SJSA1 (cell line): ENCODE data around the gene LGALS9. TPM values are rescaled to one million over a fixed set of nuclear protein-coding genes. Genes with fewer than 3 reads are reported as not detected.
"Not testable (repeated sequence)": the region's sequence is repeated elsewhere in the genome, so short reads cannot be mapped to it uniquely, and the experiment has no call there.

Source experiments
- DNase-seq, 2 experiments: peaks; one replicate each; pipeline ENCODE4 v3.0.0-alpha.2; 2015 to 2020; ENCODE audit warnings: low spot score in 2 of 2, low read depth in 1 of 2
- H3K27ac ChIP-seq: fragments of 250-450 bp; sonication (Bioruptor Pico); 2 replicates; pipeline ENCODE4 v1.5.1; 2020; ENCODE audit warnings: mild to moderate bottlenecking, moderate library complexity
- H3K27me3 ChIP-seq: fragments of 250-450 bp; sonication (Bioruptor Pico); replicated peaks from 2 replicates; pipeline ENCODE4 v1.5.1; 2020; ENCODE audit warnings: mild to moderate bottlenecking, moderate library complexity
- H3K36me3 ChIP-seq: fragments of 250-450 bp; sonication (Bioruptor Pico); 2 replicates; pipeline ENCODE4 v1.5.1; 2020; ENCODE audit warnings: mild to moderate bottlenecking
- H3K4me1 ChIP-seq: fragments of 250-450 bp; sonication (Bioruptor Pico); replicated peaks from 2 replicates; pipeline ENCODE4 v1.6.1; 2021; ENCODE audit warnings: mild to moderate bottlenecking
- H3K4me3 ChIP-seq: fragments of 250-450 bp; sonication (Bioruptor Pico); 2 replicates; pipeline ENCODE4 v1.5.1; 2020; ENCODE audit warnings: mild to moderate bottlenecking
- H3K9me3 ChIP-seq: fragments of 250-450 bp; sonication (Bioruptor Pico); replicated peaks from 2 replicates; pipeline ENCODE4 v1.5.1; 2020; ENCODE audit warnings: mild to moderate bottlenecking
- total RNA-seq: library from RNA; depleted of rRNA; stranded (reverse); fragments of >200 nt; shearing (Covaris generic); gene quantifications from 2 replicates; pipeline ENCODE4 v1.2.3, GENCODE V29; 2014

The LGALS9 gene
- total RNA-seq, 1 experiment from 2014 or later, result 0.50 TPM

DNA sequence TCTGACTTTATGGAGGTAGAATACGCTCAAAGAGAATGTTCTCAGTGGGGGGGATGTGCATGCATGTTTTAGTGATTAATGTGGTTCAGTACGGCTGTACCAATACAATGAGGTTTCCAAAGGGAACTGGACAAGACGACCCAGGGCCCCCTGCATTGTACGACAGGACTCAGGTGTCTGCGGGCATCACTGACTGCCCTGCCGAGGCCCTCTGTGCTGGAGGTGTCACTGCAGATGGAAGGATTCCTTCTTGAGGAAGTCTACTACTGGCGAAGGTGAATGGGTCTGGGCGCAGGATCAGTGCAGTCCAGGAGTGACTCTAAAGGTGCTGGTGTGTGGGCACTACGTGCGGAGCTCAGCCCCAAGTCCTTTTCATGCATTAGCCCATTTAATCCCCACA lies 3.5 kb upstream of the LGALS9 start:
- Histone ChIP-seq H3K9me3 (no peaks in the 10 kb centered on the region), H3K4me1 (no peaks in the 10 kb centered on the region), H3K4me3 (no peak overlapping the region), H3K27me3 (no peaks in the 10 kb centered on the region), H3K27ac (no peak overlapping the region), H3K36me3 (peaks cover 6% of the 10 kb centered on the region; the same call in 1 of the 2 replicates)
- no peak for DNase-seq

DNA sequence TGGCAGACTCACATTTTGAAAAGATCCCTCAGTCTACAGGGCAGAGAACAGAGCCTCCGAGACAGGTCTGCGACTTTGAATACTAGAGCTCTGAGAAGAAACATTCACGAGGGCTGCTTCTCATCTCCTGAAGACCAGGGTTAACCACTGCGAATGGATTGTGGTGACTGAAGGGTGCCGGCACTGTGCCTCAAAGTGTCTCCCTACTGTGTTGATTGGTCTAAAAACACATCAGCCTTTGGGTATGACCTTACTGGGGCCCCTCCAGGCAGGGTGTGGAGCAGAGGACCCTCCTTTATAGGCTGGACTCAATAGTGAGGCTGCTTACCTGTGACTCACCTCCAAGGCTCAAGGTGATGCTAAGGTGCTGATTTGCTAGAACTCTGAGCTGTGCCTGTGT lies 2.6 kb upstream of the LGALS9 start:
- H3K27me3 ChIP-seq, result no peaks in the 10 kb centered on the region
- DNase-seq, result no peak
- H3K9me3 ChIP-seq, result no peaks in the 10 kb centered on the region
- no peaks in the 10 kb centered on the region for H3K4me1 ChIP-seq
- H3K4me3 ChIP-seq, result no peak overlapping the region
- H3K36me3 ChIP-seq, result peaks cover 3% of the 10 kb centered on the region; the same call in 1 of the 2 replicates
- no peak overlapping the region for H3K27ac ChIP-seq

DNA sequence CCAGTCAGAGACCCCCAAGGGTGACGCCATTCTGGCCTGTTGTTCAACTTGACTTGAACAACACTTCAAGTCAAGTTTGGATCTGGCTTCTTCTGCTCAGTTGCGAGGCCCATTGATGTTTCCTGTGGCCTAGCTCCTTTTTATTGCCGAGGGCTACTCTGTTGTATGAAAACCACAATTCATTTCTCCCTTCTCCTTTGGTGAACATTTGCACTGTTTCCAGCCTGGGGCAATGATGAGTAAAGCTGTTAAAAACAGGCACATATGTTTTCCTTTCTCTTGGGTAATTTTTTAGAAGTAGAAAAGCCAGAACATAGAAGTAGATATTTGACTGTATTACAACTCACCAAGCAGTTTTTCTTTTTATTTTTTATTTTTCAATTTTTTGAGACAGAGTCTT lies 1.7 kb upstream of the LGALS9 start:
- H3K4me3 ChIP-seq, DNase-seq, H3K27me3 ChIP-seq, H3K9me3 ChIP-seq, H3K36me3 ChIP-seq, H3K4me1 ChIP-seq, H3K27ac ChIP-seq: not testable (repeated sequence)

DNA sequence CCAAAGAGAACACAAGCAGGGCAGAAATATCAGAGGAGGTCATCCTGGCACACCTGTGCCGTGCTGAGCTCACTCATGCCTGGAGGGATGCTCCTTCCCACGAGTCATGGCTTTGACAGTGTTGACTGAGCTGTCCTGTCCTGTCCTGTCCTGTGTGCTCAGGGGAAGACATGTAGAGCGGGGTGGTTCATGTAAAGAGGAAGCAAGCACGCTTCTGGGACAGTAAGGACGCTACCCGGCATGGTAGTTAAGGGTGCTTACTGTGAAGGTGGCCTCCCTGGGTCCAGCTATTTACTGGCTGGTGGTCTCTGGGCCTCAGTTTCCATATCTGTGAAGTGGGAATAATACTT lies 398 bp downstream of the LGALS9 start:
- no peaks in the 10 kb centered on the region for H3K9me3 ChIP-seq
- no peak overlapping the region for H3K4me3 ChIP-seq
- H3K4me1 ChIP-seq, result no peaks in the 10 kb centered on the region
- no peak for DNase-seq
- no peak overlapping the region for H3K27ac ChIP-seq
- no peaks in the 10 kb centered on the region for H3K27me3 ChIP-seq
- H3K36me3 ChIP-seq, result no peaks in the 10 kb centered on the region

DNA sequence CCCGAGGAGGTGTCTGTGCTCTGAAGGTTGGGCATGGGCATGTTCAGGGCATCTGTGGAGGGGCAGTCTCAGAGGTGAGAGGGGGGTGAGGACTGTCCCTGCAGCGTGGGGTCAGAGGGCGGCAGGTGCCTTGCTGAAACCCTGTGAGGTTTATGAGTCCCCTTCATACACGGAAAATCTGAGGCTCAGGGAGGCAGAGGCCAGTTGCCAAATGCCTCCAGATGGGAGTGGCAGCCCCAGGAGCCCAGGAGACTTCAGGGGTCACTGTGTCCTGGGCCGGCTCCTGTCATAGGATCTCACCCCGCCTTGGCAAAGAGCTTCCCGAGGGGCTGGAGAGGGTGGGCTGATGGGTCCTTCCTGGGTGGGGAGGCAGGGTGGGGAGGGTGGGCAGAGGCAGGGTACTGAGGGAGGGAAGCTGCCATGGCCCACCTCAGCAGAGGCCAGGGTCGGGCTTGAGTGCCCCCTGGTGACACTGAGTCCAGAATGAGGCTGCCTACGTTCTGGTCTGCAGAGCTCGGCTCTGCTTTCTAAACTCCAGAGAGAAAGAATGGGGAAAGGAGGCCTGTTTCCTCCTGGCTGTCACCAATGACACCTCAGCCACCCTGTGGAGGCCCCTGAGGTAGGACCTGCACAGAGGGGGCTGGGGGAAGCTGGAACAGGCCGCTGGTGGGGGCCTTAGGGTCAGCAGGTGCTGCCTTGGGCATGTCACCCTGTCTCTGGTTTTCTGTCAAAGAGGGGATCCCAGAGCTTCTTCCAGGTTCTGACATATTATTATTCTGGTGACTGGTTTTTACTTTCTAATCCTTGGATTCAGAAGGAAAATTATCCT lies 1.1 kb downstream of the LGALS9 start:
- Histone ChIP-seq H3K4me1 (no peaks in the 10 kb centered on the region), H3K27me3 (no peaks in the 10 kb centered on the region), H3K4me3 (no peak overlapping the region), H3K27ac (no peak overlapping the region), H3K9me3 (no peaks in the 10 kb centered on the region), H3K36me3 (no peaks in the 10 kb centered on the region)
- DNase-seq, result no peak

GRCh38 chr17:27632766-27633165 lies 1.8 kb downstream of the LGALS9 start:
- H3K27me3 ChIP-seq, H3K9me3 ChIP-seq, H3K4me1 ChIP-seq, H3K27ac ChIP-seq, H3K4me3 ChIP-seq, H3K36me3 ChIP-seq, DNase-seq: not testable (repeated sequence)

- DNase-seq, result no peak
- no peaks in the 10 kb centered on the region for H3K4me1 ChIP-seq
- H3K4me3 ChIP-seq, result no peak overlapping the region
- H3K27me3 ChIP-seq, result no peaks in the 10 kb centered on the region
- no peaks in the 10 kb centered on the region for H3K9me3 ChIP-seq
- H3K36me3 ChIP-seq, result no peaks in the 10 kb centered on the region
- H3K27ac ChIP-seq, result no peak overlapping the region
These were observed 2.5 kb downstream of the LGALS9 start for GRCh38 chr17:27633312-27634025.

- DNase-seq, result no peak
These were observed 3.0 kb downstream of the LGALS9 start for GRCh38 chr17:27634026-27634335.

DNA sequence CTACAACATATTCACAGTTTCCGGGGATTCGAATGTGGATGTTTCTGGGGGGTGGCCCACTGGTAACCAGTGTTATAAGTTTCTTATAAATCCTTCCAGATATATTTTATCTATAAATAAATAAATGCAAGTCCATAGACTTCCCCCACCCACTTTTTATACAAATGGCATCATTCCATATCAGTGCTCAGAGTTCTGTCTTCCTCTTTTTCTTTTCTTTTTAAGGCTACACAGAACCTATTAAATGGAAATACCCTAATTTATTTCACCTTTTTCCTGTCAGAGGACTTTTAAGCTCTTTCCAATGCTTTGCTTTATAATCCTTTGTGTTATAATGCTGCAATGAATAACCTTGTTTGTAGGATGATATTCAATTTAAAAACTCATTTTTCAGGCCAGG lies 3.8 kb downstream of the LGALS9 start:
- Histone ChIP-seq H3K9me3 (no peaks in the 10 kb centered on the region), H3K4me3 (no peak overlapping the region), H3K4me1 (no peaks in the 10 kb centered on the region), H3K36me3 (no peaks in the 10 kb centered on the region), H3K27ac (no peak overlapping the region), H3K27me3 (no peaks in the 10 kb centered on the region)
- no peak for DNase-seq

More at GRCh38 chr17:27634026-27634335, 3.0 kb downstream of the LGALS9 start:
- Histone ChIP-seq H3K36me3 (no peaks in the 10 kb centered on the region), H3K4me3 (no peak overlapping the region), H3K27ac (no peak overlapping the region), H3K4me1 (no peaks in the 10 kb centered on the region), H3K27me3 (no peaks in the 10 kb centered on the region), H3K9me3 (no peaks in the 10 kb centered on the region)

- H3K4me3 ChIP-seq, result no peak overlapping the region
- H3K9me3 ChIP-seq, result no peaks in the 10 kb centered on the region
- H3K4me1 ChIP-seq, result no peaks in the 10 kb centered on the region
- H3K36me3 ChIP-seq, result no peaks in the 10 kb centered on the region
- H3K27ac ChIP-seq, result no peak overlapping the region
- DNase-seq, result no peak
- no peaks in the 10 kb centered on the region for H3K27me3 ChIP-seq
These were observed 4.4 kb downstream of the LGALS9 start for GRCh38 chr17:27635275-27635823.

DNA sequence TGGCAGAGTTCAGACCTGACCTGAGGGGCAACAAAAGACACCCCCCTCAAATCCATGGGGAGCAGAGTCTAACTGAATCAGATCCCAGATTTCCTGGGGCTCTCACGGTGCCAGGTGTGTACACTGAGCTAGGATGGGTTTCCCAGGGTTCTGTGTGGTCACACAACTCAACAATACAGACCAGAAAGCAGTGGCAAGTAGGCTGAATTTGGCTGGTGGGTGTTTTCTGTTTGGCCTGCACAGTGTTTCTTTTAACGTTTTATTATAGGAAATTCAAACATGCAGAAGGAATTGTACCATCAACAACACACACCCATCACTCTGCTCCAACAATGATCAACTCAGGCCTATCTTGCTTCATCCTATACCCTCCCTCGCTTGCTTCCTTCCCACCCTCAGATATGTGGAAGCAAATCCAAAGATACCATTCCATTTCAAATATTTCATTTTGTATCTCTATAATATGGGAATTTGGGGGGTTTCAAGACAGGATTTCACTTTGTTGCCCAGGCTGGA lies 5.1 kb downstream of the LGALS9 start:
- not testable (repeated sequence) for H3K4me1 ChIP-seq, DNase-seq, H3K4me3 ChIP-seq, H3K27me3 ChIP-seq, H3K9me3 ChIP-seq, H3K36me3 ChIP-seq, H3K27ac ChIP-seq

DNA sequence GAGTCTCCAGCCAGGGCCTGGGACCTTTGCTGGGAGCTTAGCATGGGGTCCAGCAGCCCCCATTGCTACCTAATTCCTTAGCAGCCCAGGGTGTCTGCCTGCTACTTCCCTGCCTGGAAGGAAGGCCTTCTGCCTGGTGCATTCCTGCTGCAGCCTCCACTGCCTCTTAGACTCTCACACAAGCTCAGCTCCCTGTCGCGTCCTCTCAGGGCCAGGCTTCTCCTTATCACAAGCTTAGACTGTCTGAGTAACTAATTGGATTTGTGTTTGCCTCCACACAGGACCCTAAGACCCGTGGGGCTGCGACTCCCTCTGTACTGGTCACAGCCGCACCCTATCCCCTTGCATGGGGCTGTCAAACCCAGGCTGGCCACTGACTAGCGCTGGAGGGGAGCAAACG lies 6.8 kb downstream of the LGALS9 start:
- not testable (repeated sequence) for DNase-seq, H3K4me1 ChIP-seq, H3K27me3 ChIP-seq, H3K4me3 ChIP-seq, H3K36me3 ChIP-seq, H3K27ac ChIP-seq, H3K9me3 ChIP-seq

- H3K27ac ChIP-seq, H3K27me3 ChIP-seq, DNase-seq, H3K4me1 ChIP-seq, H3K4me3 ChIP-seq, H3K36me3 ChIP-seq, H3K9me3 ChIP-seq: not testable (repeated sequence)
These were observed 7.5 kb downstream of the LGALS9 start for GRCh38 chr17:27638415-27638914.

- DNase-seq, result no peak
- no peak overlapping the region for H3K27ac ChIP-seq
- H3K36me3 ChIP-seq, result no peaks in the 10 kb centered on the region
- H3K27me3 ChIP-seq, result no peaks in the 10 kb centered on the region
- no peaks in the 10 kb centered on the region for H3K9me3 ChIP-seq
- no peak overlapping the region for H3K4me3 ChIP-seq
- H3K4me1 ChIP-seq, result no peaks in the 10 kb centered on the region
These were observed 9.8 kb downstream of the LGALS9 start for GRCh38 chr17:27640790-27641189.
